Ureter (tissue), 1 donor: ENCODE data around the gene IL1B. TPM values are rescaled to one million over a fixed set of nuclear protein-coding genes. Genes with fewer than 3 reads are reported as not detected.

Source experiments
- DNase-seq: peaks from one replicate; pipeline ENCODE4 v3.0.0-alpha.2; 2020; ENCODE audit warnings: low spot score
- total RNA-seq: library from RNA; stranded (reverse); gene quantifications from one replicate; pipeline ENCODE4 v1.2.4, GENCODE V29; 2023
- donor health status: DM: yes; HTN: yes; CAD: no.

IL1B gene
- total RNA-seq, 1 donor from 2014 or later: 3.5 TPM

GRCh38 chr2:112829101-112829960, 7.2 kb downstream of the IL1B start:
- DNase-seq: no peak

- no peak for DNase-seq
Observed at GRCh38 chr2:112828251-112828691, 8.3 kb downstream of the IL1B start.

GRCh38 chr2:112827604-112828185, 8.9 kb downstream of the IL1B start:
- DNase-seq: no peak

GRCh38 chr2:112827009-112827408, 9.6 kb downstream of the IL1B start:
- DNase-seq: no peak

- no peak for DNase-seq
Observed at GRCh38 chr2:112825706-112826105, 10.9 kb downstream of the IL1B start.

- no peak for DNase-seq
Observed at GRCh38 chr2:112824694-112825085, 11.9 kb downstream of the IL1B start.

- no peak for DNase-seq
Observed at GRCh38 chr2:112821682-112822081, 14.9 kb downstream of the IL1B start.

GRCh38 chr2:112821142-112821541, 15.4 kb downstream of the IL1B start:
- DNase-seq: no peak

GRCh38 chr2:112820343-112820742, 16.2 kb downstream of the IL1B start:
- DNase-seq: no peak

- DNase-seq: no peak
Observed at GRCh38 chr2:112819081-112819480, 17.5 kb downstream of the IL1B start.

GRCh38 chr2:112818094-112818902, 18.3 kb downstream of the IL1B start:
- DNase-seq: no peak

- DNase-seq: no peak
Observed at GRCh38 chr2:112817082-112817689, 19.4 kb downstream of the IL1B start.

- no peak for DNase-seq
Observed at GRCh38 chr2:112814278-112814677, 22.3 kb downstream of the IL1B start.

GRCh38 chr2:112813280-112813966, 23.2 kb downstream of the IL1B start:
- DNase-seq: no peak

GRCh38 chr2:112812318-112813267, 24.0 kb downstream of the IL1B start:
- no peak for DNase-seq

GRCh38 chr2:112811841-112812306, 24.7 kb downstream of the IL1B start:
- DNase-seq: no peak

GRCh38 chr2:112811276-112811831, 25.2 kb downstream of the IL1B start:
- DNase-seq: no peak

- DNase-seq: no peak
Observed at GRCh38 chr2:112809112-112809511, 27.5 kb downstream of the IL1B start.

GRCh38 chr2:112807233-112807807, 29.3 kb downstream of the IL1B start:
- DNase-seq: no peak
